GM21737 (cell line): ENCODE results near the gene INS.
"Not testable (repeated sequence)": the region's sequence is repeated elsewhere in the genome, so short reads cannot be mapped to it uniquely, and the experiment has no call there.

Source experiments
- ATAC-seq: cut with Tn5 transposase; IDR thresholded peaks from one replicate; pipeline ENCODE4 v1.9.1; 2021; ENCODE audit warnings: mild to moderate bottlenecking, moderate library complexity; ENCODE audit not compliant: unreplicated experiment

INS gene

DNA sequence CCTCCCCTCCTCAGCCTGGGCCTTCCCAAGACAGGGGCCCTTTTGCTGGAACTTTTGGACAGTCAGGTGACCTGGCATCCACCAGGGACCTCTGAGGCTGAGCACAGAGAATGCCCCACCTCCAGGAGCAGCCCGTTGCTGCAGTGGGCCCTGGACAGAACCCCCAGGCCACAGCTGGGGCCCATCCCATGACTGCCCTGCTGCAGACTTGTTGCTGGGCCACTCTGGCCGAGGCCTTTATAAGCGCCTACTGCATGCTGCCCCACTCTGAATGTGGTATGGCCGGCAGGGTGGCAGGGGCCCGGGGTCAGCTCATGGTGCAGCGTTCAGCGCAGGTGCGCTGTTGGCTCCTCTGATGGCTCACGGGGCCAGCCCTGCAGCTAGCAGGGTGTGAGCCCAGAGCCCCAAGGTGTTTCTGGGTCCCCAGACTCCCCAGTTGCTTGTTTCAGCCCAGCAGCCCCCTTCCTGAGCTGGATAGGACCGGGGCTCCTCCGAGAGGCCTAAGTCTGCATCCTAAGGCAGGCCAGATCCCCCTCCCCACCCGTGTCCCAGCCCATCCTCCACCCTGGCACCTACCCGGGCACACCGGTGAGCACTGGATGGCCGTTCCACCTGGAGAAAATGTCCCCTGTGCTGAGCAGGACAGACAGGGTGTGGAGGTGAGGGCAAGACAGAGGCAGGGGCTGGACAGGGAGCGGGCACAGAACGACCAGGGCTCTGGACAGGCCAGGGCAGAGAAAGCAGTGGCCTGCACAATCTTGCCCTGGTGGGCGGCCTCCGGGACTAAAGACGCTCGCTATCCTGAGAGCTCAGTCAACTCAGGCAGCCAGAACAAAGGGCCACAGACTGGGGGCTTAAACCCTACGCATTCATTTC lies 38.7 kb upstream of the INS start:
- no peak for ATAC-seq

- ATAC-seq = no peak
Measured at GRCh38 chr11:2198621-2199365, 37.8 kb upstream of the INS start.

GRCh38 chr11:2197771-2198520 lies 36.9 kb upstream of the INS start:
- no peak for ATAC-seq

GRCh38 chr11:2196970-2197770 lies 36.2 kb upstream of the INS start:
- no peak for ATAC-seq

DNA sequence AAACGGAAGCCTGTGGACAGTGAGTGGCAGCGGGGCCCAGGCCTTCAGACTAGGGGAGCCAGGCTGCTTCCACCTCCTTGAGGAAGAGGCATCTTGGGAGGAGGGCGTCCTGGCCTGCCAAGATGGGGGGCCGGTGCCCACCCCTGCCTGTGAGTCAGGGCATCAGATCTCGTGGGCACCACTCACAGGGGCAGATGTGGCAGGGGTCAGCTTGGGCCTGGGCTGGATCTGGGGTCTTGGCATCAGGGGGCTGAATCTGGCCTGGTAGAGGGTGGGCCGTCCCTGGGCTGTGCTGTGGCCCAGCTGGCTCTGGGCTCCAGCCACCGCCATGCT lies 34.7 kb upstream of the INS start:
- no peak for ATAC-seq

- ATAC-seq = no peak
Measured at GRCh38 chr11:2194877-2195755, 34.1 kb upstream of the INS start.

GRCh38 chr11:2193888-2194595 lies 33.0 kb upstream of the INS start:
- ATAC-seq = not testable (repeated sequence)

DNA sequence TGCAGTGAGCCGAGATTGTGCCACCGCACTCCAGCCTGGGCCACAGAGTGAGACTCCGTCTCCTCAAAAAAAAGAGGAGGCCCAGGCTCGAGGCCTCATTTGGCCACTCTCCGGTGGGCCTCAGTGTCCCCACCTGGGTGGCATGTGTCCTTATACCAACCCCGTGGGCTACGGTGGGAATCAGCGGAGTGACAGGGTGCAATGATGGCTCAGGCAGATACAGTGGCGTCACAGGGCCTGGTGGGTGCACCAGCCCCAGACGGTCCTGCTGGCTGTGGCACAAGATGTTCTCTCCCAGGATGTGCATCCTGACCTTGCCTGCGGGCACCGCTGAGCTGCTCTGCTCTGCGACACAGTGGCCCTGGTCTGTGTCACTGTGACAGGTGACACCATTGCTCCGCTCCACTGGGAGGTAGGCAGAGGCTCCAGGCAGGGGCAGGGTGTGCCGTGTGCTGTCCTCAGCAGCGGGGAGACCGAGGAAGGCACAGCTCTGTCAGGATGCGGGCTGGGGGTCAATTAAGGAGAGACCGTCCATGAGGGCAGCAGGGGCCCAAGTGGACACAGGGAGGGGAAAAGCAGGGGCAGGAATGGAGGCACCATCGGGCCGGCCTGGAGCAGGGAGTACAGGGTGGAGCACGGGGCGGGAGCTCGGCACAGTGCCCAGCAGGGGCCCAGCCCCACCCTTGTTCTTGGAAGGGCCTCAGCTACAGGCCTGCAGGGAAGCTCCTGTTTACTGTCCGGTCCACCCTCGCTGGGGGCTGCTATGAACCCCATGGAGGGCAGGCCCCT lies 32.3 kb upstream of the INS start:
- ATAC-seq = no peak

GRCh38 chr11:2192435-2192834 lies 31.4 kb upstream of the INS start:
- ATAC-seq = no peak

DNA sequence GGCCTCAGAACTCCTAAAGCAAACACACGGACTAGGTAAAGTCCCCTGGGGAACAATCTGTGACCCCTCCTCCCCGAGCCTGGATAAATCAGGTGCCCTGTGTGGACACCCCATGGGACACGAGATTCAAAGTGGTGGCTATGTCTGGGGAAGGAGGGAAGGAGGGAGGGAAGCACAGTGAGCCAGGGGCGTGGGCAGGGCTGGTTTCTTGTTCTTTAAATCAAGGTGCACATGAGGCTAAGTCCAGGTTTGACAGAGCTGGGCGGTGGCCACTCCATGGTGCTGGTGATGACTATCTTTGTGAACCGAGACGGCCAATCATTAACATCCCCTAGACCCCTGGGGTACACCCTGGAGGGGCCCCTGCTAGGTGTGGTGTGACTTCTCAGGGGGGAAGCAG lies 30.9 kb upstream of the INS start:
- ATAC-seq = no peak

- no peak for ATAC-seq
Measured at GRCh38 chr11:2190657-2191471, 29.9 kb upstream of the INS start.

DNA sequence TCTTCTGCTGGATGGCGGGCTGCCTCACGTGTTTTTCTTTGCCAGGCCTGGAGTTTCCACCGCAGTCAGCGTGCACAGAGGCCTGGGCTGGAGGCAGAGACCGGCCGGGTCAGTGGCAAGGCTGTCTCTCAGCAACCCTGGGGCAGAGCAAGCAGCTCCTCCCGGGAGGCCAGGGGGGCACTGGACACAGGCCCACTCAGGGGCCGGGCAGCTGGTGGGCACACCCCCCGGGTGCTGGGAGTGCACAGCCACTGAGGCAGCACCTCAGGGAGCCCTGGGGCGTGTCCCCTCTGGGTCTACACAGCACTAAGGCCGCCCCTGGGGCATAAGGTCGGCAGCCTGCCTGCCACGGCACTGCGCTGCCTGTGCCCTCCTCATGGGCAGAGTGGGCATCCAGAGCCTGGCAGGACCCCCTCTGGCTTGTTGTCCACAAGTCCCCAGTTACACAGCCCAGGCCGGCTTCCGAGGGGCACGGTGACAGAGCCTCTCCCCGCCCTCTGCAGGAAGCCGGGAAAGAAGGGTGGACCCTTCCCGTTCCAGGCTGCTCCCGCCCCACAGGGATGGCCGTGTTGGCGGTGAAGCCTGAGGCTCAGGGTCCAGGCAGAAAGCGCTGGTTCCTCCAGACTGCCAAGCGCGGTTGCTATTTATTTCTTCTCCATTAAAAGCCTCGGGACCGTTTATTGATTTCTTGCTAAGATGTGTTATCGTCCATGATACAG lies 29.1 kb upstream of the INS start:
- no peak for ATAC-seq

- ATAC-seq = no peak
Measured at GRCh38 chr11:2188745-2189144, 27.7 kb upstream of the INS start.

- ATAC-seq = no peak
Measured at GRCh38 chr11:2187280-2187707, 26.3 kb upstream of the INS start.

DNA sequence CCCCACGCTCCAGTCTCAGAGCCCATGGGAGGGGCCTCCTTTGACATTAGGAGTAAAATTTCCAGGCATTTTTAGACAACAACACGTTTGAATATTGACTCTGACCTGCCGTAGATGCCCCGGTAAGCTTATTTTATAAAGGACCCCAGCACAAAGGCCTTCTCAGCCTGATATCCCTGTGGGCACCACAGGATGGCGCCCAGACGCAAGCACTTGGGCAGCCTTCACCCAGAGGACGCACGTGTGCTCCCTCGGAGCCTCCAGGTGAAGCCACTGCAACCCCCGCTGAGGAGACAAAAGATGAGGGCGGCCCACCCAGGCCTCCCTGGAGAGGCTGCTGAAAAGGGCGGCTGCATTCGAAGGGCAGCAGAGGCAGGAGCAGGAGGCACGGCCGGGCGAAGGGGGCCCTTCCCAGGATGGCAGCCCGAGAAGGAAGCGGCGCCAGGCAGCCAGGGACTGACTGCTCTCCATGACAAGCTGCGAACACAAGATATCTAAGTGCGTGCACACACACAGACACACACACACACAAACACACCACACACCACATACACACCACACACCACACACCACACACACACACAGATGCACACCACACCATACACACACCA lies 25.8 kb upstream of the INS start:
- no peak for ATAC-seq

DNA sequence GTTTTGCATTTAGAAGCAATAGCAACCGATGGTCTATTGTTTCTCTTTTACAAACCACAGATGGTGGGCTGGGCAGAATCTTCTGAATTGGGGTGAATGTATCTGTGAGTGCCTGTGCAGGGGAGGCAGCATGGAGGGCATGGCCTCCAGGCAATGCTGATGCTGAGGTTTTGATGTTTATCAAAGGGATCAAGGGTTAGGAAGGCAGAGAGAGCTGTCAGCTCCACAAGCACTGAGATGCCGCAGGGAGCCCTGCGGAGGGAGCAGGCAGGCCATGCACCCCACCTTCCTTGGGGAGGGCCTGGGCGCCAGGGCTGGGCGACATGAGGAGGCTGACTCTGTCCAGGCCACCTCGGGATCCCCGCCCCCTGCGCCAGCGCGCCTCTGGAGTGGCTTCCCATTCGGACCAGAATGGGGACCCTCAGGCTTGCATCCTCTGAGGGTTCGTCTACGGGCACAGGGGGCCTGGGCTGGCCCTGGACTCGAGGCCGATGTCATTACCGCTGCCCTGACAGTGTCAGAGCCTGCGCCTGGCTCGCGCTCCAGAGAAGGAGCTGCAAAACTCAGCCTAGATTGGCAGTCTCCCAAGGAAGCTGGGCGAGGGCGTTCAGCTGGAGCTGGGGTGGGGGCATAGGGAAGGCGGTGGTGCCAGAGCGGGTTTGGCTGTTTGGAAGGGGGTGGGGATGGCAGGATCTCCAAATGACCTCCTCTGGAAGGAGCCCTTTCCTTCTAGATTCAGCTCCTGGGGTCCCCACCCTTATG lies 24.5 kb upstream of the INS start:
- ATAC-seq = no peak
